Panc1 (cell line): ENCODE measurements around the gene GJB2. TPM values are rescaled to one million over a fixed set of nuclear protein-coding genes. Genes with fewer than 3 reads are reported as not detected.

Experiments used
- ATAC-seq: fragments of 200-7000 bp; cut with Tn5 transposase; 2 replicates; pipeline ENCODE4 v1.9.1; 2020; ENCODE audit warnings: mild to moderate bottlenecking, moderate library complexity
- BruUV-seq: library from RNA; stranded (reverse); fragments of 400-500 nt; replicated peaks from 2 replicates; lab custom pipeline; 2021; lab: Mats Ljungman, UMichigan
- CTCF ChIA-PET: fragments of 300-600 bp; sonication (Branson Sonifier 250); formaldehyde crosslinking; loops from one replicate; lab custom pipeline; 2022; ENCODE audit warnings: antibody characterized with exemption; lab: Charles Lee
- POLR2A ChIA-PET: fragments of 300-600 bp; sonication (Branson Sonifier 250); formaldehyde crosslinking; loops from one replicate; lab custom pipeline; 2022; ENCODE audit warnings: antibody characterized with exemption; lab: Charles Lee
- DNase-seq: peaks from one replicate; pipeline ENCODE4 v3.0.0-alpha.2; 2010; ENCODE audit warnings: low read depth, low spot score
- H3K27ac ChIP-seq: 2 replicates; pipeline ENCODE4 v1.5.1; 2011; ENCODE audit warnings: mild to moderate bottlenecking, low read length, inconsistent platforms
- H3K27me3 ChIP-seq: fragments of 200-500 bp; sonication (Bioruptor generic); 2 replicates; pipeline ENCODE4 v1.6.0; 2014; ENCODE audit warnings: low read length, inconsistent platforms; ENCODE audit not compliant: control insufficient read depth, insufficient read depth
- H3K36me3 ChIP-seq: fragments of 200-500 bp; sonication (Bioruptor generic); 2 replicates; pipeline ENCODE4 v1.5.1; 2014; ENCODE audit warnings: inconsistent platforms, mild to moderate bottlenecking, low read length, moderate library complexity; ENCODE audit not compliant: control insufficient read depth, insufficient read depth
- H3K4me1 ChIP-seq: 2 replicates; pipeline ENCODE4 v1.5.1; 2011; ENCODE audit warnings: inconsistent platforms, mild to moderate bottlenecking, low read length, moderate library complexity; ENCODE audit not compliant: control insufficient read depth, insufficient read depth
- H3K4me3 ChIP-seq, 2 experiments: 2 replicates each; pipeline ENCODE4 v1.5.1; 2011 to 2012; ENCODE audit warnings: low read depth in 2 of 2, low read length in 2 of 2, mild to moderate bottlenecking in 2 of 2, inconsistent platforms in 1 of 2, moderate library complexity in 1 of 2
- H3K9me3 ChIP-seq: fragments of 200-500 bp; sonication (Bioruptor generic); 2 replicates; pipeline ENCODE4 v1.5.1; 2014; ENCODE audit warnings: low read depth, mild to moderate bottlenecking, inconsistent platforms, low read length, moderate library complexity; ENCODE audit not compliant: control insufficient read depth, insufficient read depth
- POLR2AphosphoS5 ChIP-seq: IDR thresholded peaks from 2 replicates; pipeline ENCODE4 v1.6.1; 2012; ENCODE audit warnings: mild to moderate bottlenecking, low read depth, low read length, moderate library complexity
- SIN3A ChIP-seq: IDR thresholded peaks from 2 replicates; pipeline ENCODE4 v1.6.1; 2012; ENCODE audit warnings: low read depth, mild to moderate bottlenecking, low read length, moderate library complexity, borderline replicate concordance; ENCODE audit not compliant: insufficient read depth
- TCF7L2 ChIP-seq: IDR thresholded peaks from 2 replicates; pipeline ENCODE4 v1.6.1; 2011; ENCODE audit warnings: mild to moderate bottlenecking, low read depth, low read length, inconsistent platforms
- in situ Hi-C: cut with HindIII; loops from 2 replicates; pipeline ENCODE4 v1.10.0; 2016; ENCODE audit warnings: low sequenced_read_pairs, low pct_unique_long_range_greater_than_20kb
- intact Hi-C: fragments of 100-400 bp; cut with micrococcal nuclease; formaldehyde crosslinking; loops from one replicate; pipeline ENCODE4 v1.10.0; 2022; ENCODE audit not compliant: unreplicated experiment
- total RNA-seq: library from RNA; stranded (reverse); gene quantifications from one replicate; pipeline ENCODE4 v1.2.1, GENCODE V29; 2021; ENCODE audit not compliant: unreplicated experiment
- TF ChIP-seq, protein P1 (sequence below), 2 experiments: IDR thresholded peaks; 2 replicates each; pipeline ENCODE4 v1.6.1; 2011 to 2012; ENCODE audit warnings: low read depth in 2 of 2, control low read depth in 1 of 2, low read length in 1 of 2, mild to moderate bottlenecking in 1 of 2, moderate library complexity in 1 of 2; ENCODE audit not compliant: insufficient read depth in 1 of 2
- TF ChIP-seq, protein P2 (sequence below): fragments of 450-650 bp; IDR thresholded peaks from 2 replicates; pipeline ENCODE4 v1.5.1; 2017; ENCODE audit warnings: mild to moderate bottlenecking

GJB2 gene
- total RNA-seq, 1 experiment from 2014 or later: 54.2 TPM

DNA sequence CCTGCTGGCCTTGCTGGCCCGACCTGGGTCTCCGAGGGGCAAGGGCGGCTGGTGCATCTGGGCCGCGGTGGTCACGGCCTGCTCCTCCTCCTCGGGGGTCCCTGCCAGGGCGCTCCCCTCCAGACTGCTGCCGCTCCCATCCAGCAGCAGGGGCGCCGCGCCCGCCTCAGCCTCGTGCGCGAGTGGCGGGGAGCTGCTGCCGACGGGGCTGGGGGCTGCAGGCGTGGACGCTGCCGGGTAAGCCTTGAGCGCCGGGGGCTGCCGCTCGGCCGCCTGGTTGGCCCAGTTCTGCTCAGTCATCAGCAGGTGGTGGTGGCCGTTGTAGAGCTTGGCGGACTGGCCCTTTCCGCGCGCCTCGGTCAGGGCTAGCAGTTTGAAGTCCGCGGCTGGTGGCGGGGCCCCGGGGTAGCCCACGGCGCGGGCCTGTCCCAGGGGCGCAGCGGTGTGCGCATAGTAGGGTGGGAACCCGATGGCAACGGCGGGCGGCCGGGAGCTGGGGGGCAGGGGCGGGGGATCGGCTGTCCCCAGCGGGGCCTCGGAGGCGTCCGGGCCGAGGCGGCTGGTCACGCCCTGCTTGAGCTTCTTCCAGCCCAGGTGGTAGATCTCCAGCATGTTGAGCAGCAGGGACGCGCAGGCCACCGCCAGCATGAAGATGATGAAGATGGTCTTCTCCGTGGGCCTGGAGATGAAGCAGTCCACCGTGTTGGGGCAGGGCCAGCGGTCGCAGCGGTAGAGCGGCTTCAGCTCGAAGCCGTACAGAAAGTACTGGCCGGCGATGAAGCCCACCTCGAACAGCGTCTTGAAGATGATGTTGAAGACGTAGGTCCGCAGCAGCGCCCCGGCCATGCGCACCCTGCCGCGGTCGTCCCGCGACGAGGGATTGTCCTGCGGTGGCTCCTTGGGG lies 50.5 kb downstream of the GJB2 start:
- no peak for ATAC-seq
- no peaks in the 10 kb centered on the region for H3K36me3 ChIP-seq
- DNase-seq: no peak
- no peak overlapping the region for H3K27ac ChIP-seq
- no peaks in the 10 kb centered on the region for H3K27me3 ChIP-seq
- in situ Hi-C loops (no loop called here), intact Hi-C loops (no loop called here)
- ChIA-PET CTCF (no interaction called here), POLR2A (no interaction called here)
- H3K4me3 ChIP-seq: no peak overlapping the region
- no peaks in the 10 kb centered on the region for H3K9me3 ChIP-seq
- no TSS peak for BruUV-seq
- no peaks in the 10 kb centered on the region; the same call in 1 of the 2 replicates for H3K4me1 ChIP-seq
- TF ChIP-seq, protein P1, sequence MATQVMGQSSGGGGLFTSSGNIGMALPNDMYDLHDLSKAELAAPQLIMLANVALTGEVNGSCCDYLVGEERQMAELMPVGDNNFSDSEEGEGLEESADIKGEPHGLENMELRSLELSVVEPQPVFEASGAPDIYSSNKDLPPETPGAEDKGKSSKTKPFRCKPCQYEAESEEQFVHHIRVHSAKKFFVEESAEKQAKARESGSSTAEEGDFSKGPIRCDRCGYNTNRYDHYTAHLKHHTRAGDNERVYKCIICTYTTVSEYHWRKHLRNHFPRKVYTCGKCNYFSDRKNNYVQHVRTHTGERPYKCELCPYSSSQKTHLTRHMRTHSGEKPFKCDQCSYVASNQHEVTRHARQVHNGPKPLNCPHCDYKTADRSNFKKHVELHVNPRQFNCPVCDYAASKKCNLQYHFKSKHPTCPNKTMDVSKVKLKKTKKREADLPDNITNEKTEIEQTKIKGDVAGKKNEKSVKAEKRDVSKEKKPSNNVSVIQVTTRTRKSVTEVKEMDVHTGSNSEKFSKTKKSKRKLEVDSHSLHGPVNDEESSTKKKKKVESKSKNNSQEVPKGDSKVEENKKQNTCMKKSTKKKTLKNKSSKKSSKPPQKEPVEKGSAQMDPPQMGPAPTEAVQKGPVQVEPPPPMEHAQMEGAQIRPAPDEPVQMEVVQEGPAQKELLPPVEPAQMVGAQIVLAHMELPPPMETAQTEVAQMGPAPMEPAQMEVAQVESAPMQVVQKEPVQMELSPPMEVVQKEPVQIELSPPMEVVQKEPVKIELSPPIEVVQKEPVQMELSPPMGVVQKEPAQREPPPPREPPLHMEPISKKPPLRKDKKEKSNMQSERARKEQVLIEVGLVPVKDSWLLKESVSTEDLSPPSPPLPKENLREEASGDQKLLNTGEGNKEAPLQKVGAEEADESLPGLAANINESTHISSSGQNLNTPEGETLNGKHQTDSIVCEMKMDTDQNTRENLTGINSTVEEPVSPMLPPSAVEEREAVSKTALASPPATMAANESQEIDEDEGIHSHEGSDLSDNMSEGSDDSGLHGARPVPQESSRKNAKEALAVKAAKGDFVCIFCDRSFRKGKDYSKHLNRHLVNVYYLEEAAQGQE (IDR thresholded peaks at IDR 0.05; ENCODE audit: insufficient read depth in 1 of 2, low read depth in 2 of 2, low read length in 1 of 2): no peak
- TF ChIP-seq, protein P2, sequence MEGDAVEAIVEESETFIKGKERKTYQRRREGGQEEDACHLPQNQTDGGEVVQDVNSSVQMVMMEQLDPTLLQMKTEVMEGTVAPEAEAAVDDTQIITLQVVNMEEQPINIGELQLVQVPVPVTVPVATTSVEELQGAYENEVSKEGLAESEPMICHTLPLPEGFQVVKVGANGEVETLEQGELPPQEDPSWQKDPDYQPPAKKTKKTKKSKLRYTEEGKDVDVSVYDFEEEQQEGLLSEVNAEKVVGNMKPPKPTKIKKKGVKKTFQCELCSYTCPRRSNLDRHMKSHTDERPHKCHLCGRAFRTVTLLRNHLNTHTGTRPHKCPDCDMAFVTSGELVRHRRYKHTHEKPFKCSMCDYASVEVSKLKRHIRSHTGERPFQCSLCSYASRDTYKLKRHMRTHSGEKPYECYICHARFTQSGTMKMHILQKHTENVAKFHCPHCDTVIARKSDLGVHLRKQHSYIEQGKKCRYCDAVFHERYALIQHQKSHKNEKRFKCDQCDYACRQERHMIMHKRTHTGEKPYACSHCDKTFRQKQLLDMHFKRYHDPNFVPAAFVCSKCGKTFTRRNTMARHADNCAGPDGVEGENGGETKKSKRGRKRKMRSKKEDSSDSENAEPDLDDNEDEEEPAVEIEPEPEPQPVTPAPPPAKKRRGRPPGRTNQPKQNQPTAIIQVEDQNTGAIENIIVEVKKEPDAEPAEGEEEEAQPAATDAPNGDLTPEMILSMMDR: no peak
- no peak for TF ChIP-seq POLR2AphosphoS5
- no peak for TF ChIP-seq TCF7L2
- no peak for TF ChIP-seq SIN3A

DNA sequence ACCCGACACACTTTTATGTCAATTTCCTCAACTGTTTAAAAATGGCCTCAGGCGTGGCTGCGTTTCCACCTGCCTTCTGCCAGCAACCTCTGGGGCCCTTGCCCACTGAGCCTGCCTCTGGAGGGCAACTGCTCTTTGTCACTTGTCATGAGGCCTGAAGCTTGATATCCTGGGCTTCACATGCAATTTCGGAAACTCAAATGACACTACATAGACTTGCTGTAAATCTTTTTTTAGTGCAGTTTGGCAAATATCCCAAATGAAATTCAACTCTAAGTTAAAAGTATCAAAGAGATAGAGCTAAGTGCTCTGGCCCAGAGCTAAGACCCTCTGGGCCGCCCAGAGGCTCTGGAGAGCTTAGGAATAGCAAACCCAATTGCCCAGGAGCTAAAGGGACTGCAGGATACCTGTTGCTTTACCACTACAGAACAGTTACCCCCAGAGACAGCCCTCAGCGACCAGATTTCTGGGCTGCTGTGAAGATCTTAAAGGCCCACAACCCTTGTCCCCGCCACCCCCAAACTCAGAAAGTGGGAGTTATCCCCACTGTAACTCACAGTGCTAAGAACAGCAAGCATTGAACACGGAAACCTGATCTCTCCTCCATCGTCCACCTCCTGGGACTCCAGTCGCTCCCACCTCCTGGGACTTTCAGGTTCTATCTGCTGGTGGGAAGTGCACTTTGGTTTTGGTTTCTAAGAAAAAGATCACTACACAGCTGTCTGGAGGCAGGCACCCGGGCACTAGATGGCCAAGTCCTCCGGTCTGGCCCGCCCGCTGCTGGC lies 51.3 kb downstream of the GJB2 start:
- no peak overlapping the region for H3K27ac ChIP-seq
- ATAC-seq: no peak
- H3K4me3 ChIP-seq: no peak overlapping the region
- ChIA-PET POLR2A (no interaction called here), CTCF (interaction anchor here (0.6 kb wide), 1 partner anchor 15 kb away, joined by 3 read pairs; no protein-coding TSS in a partner anchor)
- no peaks in the 10 kb centered on the region for H3K36me3 ChIP-seq
- no peaks in the 10 kb centered on the region; the same call in none of the 2 replicates for H3K4me1 ChIP-seq
- in situ Hi-C loops (no loop called here), intact Hi-C loops (no loop called here)
- H3K9me3 ChIP-seq: no peaks in the 10 kb centered on the region
- H3K27me3 ChIP-seq: no peaks in the 10 kb centered on the region
- DNase-seq: no peak
- BruUV-seq: no TSS peak
- no peak for TF ChIP-seq POLR2AphosphoS5
- TF ChIP-seq, protein P1 (IDR thresholded peaks at IDR 0.05; ENCODE audit: insufficient read depth in 1 of 2, low read depth in 2 of 2, low read length in 1 of 2): no peak
